ENCODE measurements around the gene C19orf25.

C19orf25 gene

DNA sequence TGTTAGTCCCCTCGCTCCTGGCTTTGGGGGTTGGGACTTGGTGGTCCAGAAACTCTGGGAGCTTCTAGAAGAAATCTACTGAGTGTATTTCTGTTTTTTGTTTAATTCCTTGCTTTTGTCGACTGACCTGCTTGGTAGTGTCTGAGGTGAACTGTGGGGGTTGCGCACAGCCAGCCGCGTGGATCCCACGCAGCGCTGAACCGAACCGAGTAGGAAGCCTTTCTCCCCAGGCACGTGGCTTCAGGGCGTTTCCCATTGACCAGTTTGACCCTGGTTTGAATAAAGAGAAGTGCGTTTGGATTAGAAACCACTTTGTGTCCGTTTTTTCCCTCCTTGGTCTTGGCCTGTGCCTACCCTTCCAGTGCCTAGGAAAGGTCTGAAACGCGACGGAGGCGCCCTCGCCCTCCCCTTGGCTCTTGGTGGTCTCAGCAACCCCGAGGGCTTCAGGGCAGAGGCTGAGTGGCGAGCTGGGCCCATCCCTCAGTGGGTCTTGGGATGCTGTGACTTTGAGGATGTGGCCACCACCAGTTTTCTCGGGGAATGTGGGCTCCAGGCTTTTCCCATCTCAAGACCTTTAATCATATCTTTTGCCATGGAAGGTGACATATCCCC lies 43.5 kb downstream of the C19orf25 start:
- TF ChIP-seq, protein P1, sequence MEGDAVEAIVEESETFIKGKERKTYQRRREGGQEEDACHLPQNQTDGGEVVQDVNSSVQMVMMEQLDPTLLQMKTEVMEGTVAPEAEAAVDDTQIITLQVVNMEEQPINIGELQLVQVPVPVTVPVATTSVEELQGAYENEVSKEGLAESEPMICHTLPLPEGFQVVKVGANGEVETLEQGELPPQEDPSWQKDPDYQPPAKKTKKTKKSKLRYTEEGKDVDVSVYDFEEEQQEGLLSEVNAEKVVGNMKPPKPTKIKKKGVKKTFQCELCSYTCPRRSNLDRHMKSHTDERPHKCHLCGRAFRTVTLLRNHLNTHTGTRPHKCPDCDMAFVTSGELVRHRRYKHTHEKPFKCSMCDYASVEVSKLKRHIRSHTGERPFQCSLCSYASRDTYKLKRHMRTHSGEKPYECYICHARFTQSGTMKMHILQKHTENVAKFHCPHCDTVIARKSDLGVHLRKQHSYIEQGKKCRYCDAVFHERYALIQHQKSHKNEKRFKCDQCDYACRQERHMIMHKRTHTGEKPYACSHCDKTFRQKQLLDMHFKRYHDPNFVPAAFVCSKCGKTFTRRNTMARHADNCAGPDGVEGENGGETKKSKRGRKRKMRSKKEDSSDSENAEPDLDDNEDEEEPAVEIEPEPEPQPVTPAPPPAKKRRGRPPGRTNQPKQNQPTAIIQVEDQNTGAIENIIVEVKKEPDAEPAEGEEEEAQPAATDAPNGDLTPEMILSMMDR (IDR thresholded peaks at IDR 0.05; ENCODE audit: insufficient read depth, low read depth, low read length, missing control alignments), result no peak
- no peak for DNase-seq (ENCODE audit: low read depth)
- H3K4me3 ChIP-seq (ENCODE audit: low read depth, low read length), result no peak overlapping the region

DNA sequence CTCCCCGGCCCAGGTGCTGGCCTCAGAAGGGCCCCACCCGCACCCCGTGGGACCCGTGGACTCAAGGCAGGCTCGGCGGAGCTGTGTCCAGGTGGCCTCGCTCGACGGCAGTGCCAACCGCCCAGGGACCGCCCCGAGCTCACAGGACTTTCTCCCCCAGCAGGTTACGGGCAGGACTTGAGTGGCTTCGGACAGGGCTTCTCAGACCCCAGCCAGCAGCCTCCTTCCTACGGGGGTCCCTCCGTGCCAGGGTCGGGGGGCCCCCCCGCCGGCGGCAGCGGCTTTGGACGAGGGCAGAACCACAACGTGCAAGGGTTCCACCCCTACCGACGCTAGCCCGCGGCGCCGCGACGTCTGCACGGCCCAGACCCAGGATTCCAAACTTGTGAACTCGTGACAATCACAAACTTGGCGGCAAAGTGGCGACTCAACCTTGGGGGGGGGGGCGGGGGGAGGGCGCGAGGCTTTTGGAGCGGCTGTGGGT lies 44.4 kb downstream of the C19orf25 start:
- H3K4me3 ChIP-seq (ENCODE audit: low read depth, low read length), result no peak overlapping the region
- DNase-seq (ENCODE audit: low read depth), result no peak
- TF ChIP-seq, protein P1 (IDR thresholded peaks at IDR 0.05; ENCODE audit: insufficient read depth, low read depth, low read length, missing control alignments), result no peak

DNA sequence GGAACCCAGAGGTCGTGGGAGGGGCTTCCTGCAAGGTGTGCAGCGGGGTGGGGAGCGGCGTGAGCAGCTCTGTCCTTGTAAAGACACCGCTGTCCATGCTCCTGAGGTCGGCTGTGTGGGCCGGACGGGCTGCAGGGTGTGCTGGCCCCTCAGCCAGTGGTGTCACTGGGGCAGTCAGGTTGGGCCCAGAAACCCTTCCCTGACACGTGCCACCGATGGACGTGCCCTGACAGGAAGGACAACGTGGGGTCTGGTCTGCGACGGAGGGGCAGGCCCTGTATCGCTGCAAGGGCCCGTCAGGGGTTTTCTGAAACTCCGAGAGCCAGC lies 45.0 kb downstream of the C19orf25 start:
- TF ChIP-seq, protein P1 (IDR thresholded peaks at IDR 0.05; ENCODE audit: insufficient read depth, low read depth, low read length, missing control alignments), result no peak
- DNase-seq (ENCODE audit: low read depth), result no peak

DNA sequence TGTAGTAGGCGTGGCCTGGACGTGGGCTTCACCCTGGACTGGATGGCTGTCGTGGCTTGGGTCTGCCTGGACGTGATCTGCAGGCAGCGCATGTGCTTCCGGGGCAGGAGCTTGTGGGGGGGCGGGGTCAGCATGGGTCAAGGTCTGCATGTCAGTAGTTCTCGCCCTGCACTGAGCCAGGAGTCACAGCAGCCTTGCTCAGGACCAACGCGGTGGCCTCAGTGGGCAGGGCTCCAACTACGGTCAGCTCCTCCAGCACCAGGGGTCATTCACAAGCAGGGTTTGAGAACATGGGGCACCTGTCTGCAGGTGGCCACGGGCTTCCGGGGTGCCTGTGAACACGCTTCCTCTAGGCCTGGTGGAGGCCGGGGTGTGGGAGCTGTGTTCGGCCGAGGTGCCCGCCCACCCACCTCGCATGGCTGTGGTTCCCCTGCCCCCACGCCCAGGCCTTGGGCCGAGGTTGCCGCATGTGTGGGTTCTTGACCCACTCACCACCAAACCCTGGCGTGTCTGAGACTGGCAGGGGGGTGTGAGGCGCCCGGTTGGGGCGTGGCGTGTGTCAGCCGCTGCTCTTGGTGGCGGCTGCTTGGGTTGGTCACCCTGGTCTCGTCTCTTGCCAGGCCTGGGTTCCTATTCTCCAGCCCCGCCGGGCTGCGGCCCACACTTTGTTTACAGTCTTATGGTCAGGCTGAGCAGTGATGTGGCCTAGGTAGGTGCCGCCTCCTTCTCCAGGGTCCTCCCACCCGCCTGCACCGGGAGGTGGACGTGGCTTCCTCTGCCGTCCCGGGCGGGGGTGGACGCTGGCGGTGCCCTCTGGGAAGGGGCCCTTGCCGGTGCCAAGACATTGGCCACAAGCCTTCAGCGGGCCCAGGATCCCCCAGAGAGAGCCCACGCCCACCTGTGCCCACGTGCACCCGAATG lies 45.6 kb downstream of the C19orf25 start:
- TF ChIP-seq, protein P1 (IDR thresholded peaks at IDR 0.05; ENCODE audit: insufficient read depth, low read depth, low read length, missing control alignments), result no peak
- no peak for DNase-seq (ENCODE audit: low read depth)
- no peak overlapping the region for H3K4me3 ChIP-seq (ENCODE audit: low read depth, low read length)

More for the DNA sequence above, 45.0 kb downstream of the C19orf25 start:
- H3K4me3 ChIP-seq (ENCODE audit: low read depth, low read length), result no peak overlapping the region

DNA sequence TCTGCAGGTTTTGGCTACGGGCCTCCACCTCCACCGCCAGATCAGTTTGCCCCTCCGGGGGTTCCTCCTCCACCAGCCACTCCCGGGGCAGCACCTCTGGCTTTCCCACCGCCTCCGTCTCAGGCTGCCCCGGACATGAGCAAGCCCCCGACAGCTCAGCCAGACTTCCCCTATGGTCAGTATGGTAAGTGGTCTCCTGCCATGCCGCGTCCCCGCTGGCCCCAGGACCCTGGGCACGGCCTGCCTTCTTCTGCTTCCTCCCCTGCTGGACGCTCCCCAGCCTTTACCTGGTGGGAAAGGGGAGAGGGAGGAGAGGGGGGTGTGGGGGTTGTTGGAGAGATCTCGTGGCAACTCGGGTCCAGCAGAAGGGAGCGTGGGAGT lies 46.5 kb downstream of the C19orf25 start:
- H3K4me3 ChIP-seq (ENCODE audit: low read depth, low read length), result no peak overlapping the region
- DNase-seq (ENCODE audit: low read depth), result no peak
- TF ChIP-seq, protein P1 (IDR thresholded peaks at IDR 0.05; ENCODE audit: insufficient read depth, low read depth, low read length, missing control alignments), result no peak

DNA sequence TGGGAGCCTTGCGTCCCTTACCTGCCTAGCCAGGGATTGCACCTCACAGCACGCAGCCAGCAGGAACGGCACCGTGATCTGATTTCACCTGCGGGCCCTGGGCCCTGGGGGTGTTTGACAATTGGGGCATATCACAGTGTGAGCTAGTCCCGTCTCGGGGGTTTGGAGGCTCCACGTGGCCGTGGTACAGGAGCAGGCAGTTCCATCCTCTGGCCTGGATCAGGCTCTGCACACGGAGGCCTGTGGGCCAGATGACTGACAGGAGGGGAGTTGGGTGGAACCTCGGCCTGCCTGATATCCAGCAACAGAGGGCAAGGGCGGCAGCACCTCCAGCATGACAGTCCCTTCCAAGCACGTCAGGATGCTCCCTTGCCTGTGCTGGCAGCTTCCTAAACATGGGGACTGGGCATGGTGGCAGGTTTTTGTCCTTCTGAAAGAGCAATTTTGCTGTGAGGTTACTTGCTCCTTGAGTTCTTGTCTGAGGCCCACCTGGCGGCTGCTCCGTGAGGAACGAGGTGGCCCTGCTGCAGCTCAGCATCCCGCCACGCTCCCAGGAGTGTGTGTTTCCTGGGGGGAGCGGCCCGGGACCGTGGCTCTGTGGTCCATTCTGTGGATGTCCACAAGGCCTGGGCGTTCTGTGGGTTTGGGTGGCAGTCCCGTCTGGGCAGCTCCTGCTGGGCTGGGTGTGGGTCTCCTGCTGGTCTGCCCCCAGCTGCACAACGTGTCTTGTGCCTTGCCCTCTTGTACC lies 47.1 kb downstream of the C19orf25 start:
- TF ChIP-seq, protein P1 (IDR thresholded peaks at IDR 0.05; ENCODE audit: insufficient read depth, low read depth, low read length, missing control alignments), result no peak
- no peak for DNase-seq (ENCODE audit: low read depth)
- H3K4me3 ChIP-seq (ENCODE audit: low read depth, low read length), result no peak overlapping the region

All from GM12865 (cell line).